ENCODE measurements around the gene SYTL3. TPM values are rescaled to one million over a fixed set of nuclear protein-coding genes. Genes with fewer than 3 reads are reported as not detected.
"Not testable (repeated sequence)": the region's sequence is repeated elsewhere in the genome, so short reads cannot be mapped to it uniquely, and the experiment has no call there.

The SYTL3 gene
- total RNA-seq, 1 experiment from 2014 or later = 0.09 TPM

- Histone ChIP-seq H3T11ph (ENCODE audit: low read length) (no peak overlapping the region), H3K79me1 (ENCODE audit: insufficient read depth, low read depth, low read length, poor library complexity, severe bottlenecking) (no peaks in the 10 kb centered on the region), H3K27ac (ENCODE audit: insufficient read length, low read depth, low read length) (no peak overlapping the region), H2BK12ac (ENCODE audit: insufficient read length, low read depth, low read length) (no peak overlapping the region), H3K27me3 (ENCODE audit: insufficient read depth, low read length) (no peaks in the 10 kb centered on the region), H3K9ac (ENCODE audit: extremely low read depth, insufficient read length, low read length) (no peak overlapping the region), H3K4me1 (ENCODE audit: insufficient read depth, low read length) (no peaks in the 10 kb centered on the region), H4K5ac (ENCODE audit: insufficient read length, low read depth, low read length) (no peak overlapping the region), H2AK5ac (ENCODE audit: insufficient read length, low read length) (no peak overlapping the region), H3K56ac (ENCODE audit: insufficient read length, low read depth, low read length) (no peak overlapping the region), H3K9me3 (ENCODE audit: control insufficient read depth, low read depth, low read length) (no peaks in the 10 kb centered on the region), H2AFZ (ENCODE audit: low read length) (no peak overlapping the region), H3K4me2 (ENCODE audit: insufficient read depth, insufficient read length, low read length) (no peak overlapping the region), H3K23ac (ENCODE audit: insufficient read length, low read depth, low read length) (no peak overlapping the region), H2BK120ac (ENCODE audit: low read depth, low read length, poor library complexity, severe bottlenecking) (no peak overlapping the region), H3K4ac (ENCODE audit: low read depth, low read length) (no peak overlapping the region), H2BK20ac (ENCODE audit: low read depth, low read length, poor library complexity, severe bottlenecking) (no peak overlapping the region), H3K14ac (ENCODE audit: insufficient read depth, low read length) (no peak overlapping the region), H4K91ac (ENCODE audit: insufficient read length, low read depth, low read length) (no peak overlapping the region), H3K23me2 (ENCODE audit: insufficient read length, low read depth, low read length, poor library complexity, severe bottlenecking) (no peaks in the 10 kb centered on the region), H4K8ac (replicated peaks; ENCODE audit: insufficient read length, low read depth, low read length) (no peak overlapping the region), H2BK15ac (ENCODE audit: low read depth, low read length) (no peak overlapping the region), H3K18ac (ENCODE audit: insufficient read length, low read depth, low read length) (no peak overlapping the region), H4K20me1 (ENCODE audit: control insufficient read depth, insufficient read depth, insufficient read length) (no peaks in the 10 kb centered on the region), H3K79me2 (ENCODE audit: insufficient read depth, low read length) (no peaks in the 10 kb centered on the region), H2BK5ac (ENCODE audit: insufficient read length, low read length) (no peak overlapping the region)
- Mint-ChIP-seq H3K27me3 (ENCODE audit: low read depth) (no peaks in the 10 kb centered on the region), H3K4me1 (peaks cover 15 to 21% of the 10 kb centered on the region in 2 experiments), H3K36me3 (ENCODE audit: insufficient read depth in 1 of 3, low read depth in 3 of 3) (peaks cover 25 to 69% (median 51%) of the 10 kb centered on the region in 3 experiments; a peak in 6 of 7 replicates), H3K4me3 (no peak overlapping the region), H3K9me3 (no peaks in the 10 kb centered on the region), H3K27ac (peak overlapping the region; percentile 40 to 92 (median 71); a peak in 5 of 7 replicates)
- no peak for TF ChIP-seq CTCF (conservative IDR thresholded peaks at IDR 0.05)
- no CpG with 5 or more reads among the region's 19 CpGs for WGBS (ENCODE audit: extremely low coverage, insufficient read length, low lambda C conversion rate)
- DNase-seq = no peak
These were observed 17.9 kb upstream of the SYTL3 start for GRCh38 chr6:158631678-158632537.

GRCh38 chr6:158632538-158633119 lies 17.2 kb upstream of the SYTL3 start:
- not testable (repeated sequence) for H3K79me1 ChIP-seq (ENCODE audit: insufficient read depth, low read depth, low read length, poor library complexity, severe bottlenecking); H3K4ac ChIP-seq (ENCODE audit: low read depth, low read length); H2BK15ac ChIP-seq (ENCODE audit: low read depth, low read length); H3K9me3 Mint-ChIP-seq; H2BK20ac ChIP-seq (ENCODE audit: low read depth, low read length, poor library complexity, severe bottlenecking); H3K18ac ChIP-seq (ENCODE audit: insufficient read length, low read depth, low read length); H4K8ac ChIP-seq (replicated peaks; ENCODE audit: insufficient read length, low read depth, low read length); H3K79me2 ChIP-seq (ENCODE audit: insufficient read depth, low read length); H4K5ac ChIP-seq (ENCODE audit: insufficient read length, low read depth, low read length); H3K9ac ChIP-seq (ENCODE audit: extremely low read depth, insufficient read length, low read length); H3K4me1 ChIP-seq (ENCODE audit: insufficient read depth, low read length); H3K4me3 Mint-ChIP-seq; H3K27me3 ChIP-seq (ENCODE audit: insufficient read depth, low read length); H3K23me2 ChIP-seq (ENCODE audit: insufficient read length, low read depth, low read length, poor library complexity, severe bottlenecking); H3K14ac ChIP-seq (ENCODE audit: insufficient read depth, low read length); H4K20me1 ChIP-seq (ENCODE audit: control insufficient read depth, insufficient read depth, insufficient read length); DNase-seq; H3K27ac ChIP-seq (ENCODE audit: insufficient read length, low read depth, low read length); H2BK5ac ChIP-seq (ENCODE audit: insufficient read length, low read length); H3K23ac ChIP-seq (ENCODE audit: insufficient read length, low read depth, low read length); H3K9me3 ChIP-seq (ENCODE audit: control insufficient read depth, low read depth, low read length); H4K91ac ChIP-seq (ENCODE audit: insufficient read length, low read depth, low read length); H2BK12ac ChIP-seq (ENCODE audit: insufficient read length, low read depth, low read length); H2AK5ac ChIP-seq (ENCODE audit: insufficient read length, low read length); H3T11ph ChIP-seq (ENCODE audit: low read length); H2BK120ac ChIP-seq (ENCODE audit: low read depth, low read length, poor library complexity, severe bottlenecking); H3K4me2 ChIP-seq (ENCODE audit: insufficient read depth, insufficient read length, low read length); H2AFZ ChIP-seq (ENCODE audit: low read length); H3K56ac ChIP-seq (ENCODE audit: insufficient read length, low read depth, low read length); H3K27me3 Mint-ChIP-seq (ENCODE audit: low read depth)
- H3K27ac Mint-ChIP-seq = peak overlapping the region in 2 of 3 experiments; percentile 10 to 40; a peak in 2 of 7 replicates
- H3K36me3 Mint-ChIP-seq (ENCODE audit: insufficient read depth in 1 of 3, low read depth in 3 of 3) = peaks cover 21 to 68% (median 50%) of the 10 kb centered on the region in 3 experiments; a peak in 6 of 7 replicates
- no CpG with 5 or more reads among the region's 3 CpGs for WGBS (ENCODE audit: extremely low coverage, insufficient read length, low lambda C conversion rate)
- peaks cover 11 to 17% of the 10 kb centered on the region in 2 experiments for H3K4me1 Mint-ChIP-seq

Data from H9 (cell line).